Keratinocyte (primary cell): ENCODE measurements around the gene SYT8. TPM values are rescaled to one million over a fixed set of nuclear protein-coding genes. Genes with fewer than 3 reads are reported as not detected.

ENCODE experiments used
- DNase-seq: peaks from one replicate; pipeline ENCODE4 v3.0.0-alpha.2; 2011; ENCODE audit warnings: low read depth, missing footprints, low spot score
- FAIRE-seq: peaks from 2 replicates; lab custom pipeline; 2011; peaks lifted over from hg19 to GRCh38; lab: Jason Lieb, UNC
- H2AFZ ChIP-seq: 2 replicates; pipeline ENCODE4 v1.6.0; 2012; ENCODE audit warnings: low read length, control low read depth, inconsistent platforms; ENCODE audit not compliant: control insufficient read depth
- H3K27ac ChIP-seq: 2 replicates; pipeline ENCODE4 v1.5.1; 2011; ENCODE audit warnings: low read length; ENCODE audit not compliant: control insufficient read depth, insufficient read depth
- H3K27me3 ChIP-seq: 3 replicates; pipeline ENCODE4 v1.6.0; 2011; ENCODE audit warnings: low read length; ENCODE audit not compliant: control insufficient read depth, insufficient read depth; ENCODE audit errors: extremely low read depth
- H3K36me3 ChIP-seq, 2 experiments: 2 replicates in 1 of 2; 3 replicates in 1 of 2; pipeline ENCODE4 v1.5.1; 2011; ENCODE audit warnings: low read length in 2 of 2, mild to moderate bottlenecking in 1 of 2; ENCODE audit not compliant: control insufficient read depth in 2 of 2, insufficient read depth in 2 of 2; ENCODE audit errors: extremely low read depth in 1 of 2
- H3K4me1 ChIP-seq: 3 replicates; pipeline ENCODE4 v1.5.1; 2011; ENCODE audit warnings: low read length; ENCODE audit not compliant: control insufficient read depth, insufficient read depth; ENCODE audit errors: extremely low read depth
- H3K4me2 ChIP-seq: 3 replicates; pipeline ENCODE4 v1.6.0; 2011; ENCODE audit warnings: low read depth, low read length; ENCODE audit not compliant: control insufficient read depth, insufficient read depth; ENCODE audit errors: extremely low read depth
- H3K4me3 ChIP-seq, 3 experiments: fragments of 200-600 bp in 1 of 3; sonication (generic) in 1 of 3; 2 replicates in 2 of 3; 3 replicates in 1 of 3; pipeline ENCODE4 v1.5.1; 2011 to 2016; ENCODE audit warnings: low read length in 3 of 3, mild to moderate bottlenecking in 3 of 3, control low read depth in 2 of 3, inconsistent platforms in 1 of 3, low read depth in 1 of 3, mixed read lengths in 1 of 3, mixed run types in 1 of 3, moderate library complexity in 1 of 3; ENCODE audit not compliant: control insufficient read depth in 2 of 3, insufficient read depth in 2 of 3; ENCODE audit errors: extremely low read depth in 1 of 3
- H3K79me2 ChIP-seq: 2 replicates; pipeline ENCODE4 v1.6.0; 2012; ENCODE audit warnings: low read length; ENCODE audit not compliant: control insufficient read depth, insufficient read depth
- H3K9ac ChIP-seq: 3 replicates; pipeline ENCODE4 v1.6.0; 2011; ENCODE audit warnings: low read length; ENCODE audit not compliant: control insufficient read depth, insufficient read depth; ENCODE audit errors: extremely low read depth
- H3K9me1 ChIP-seq: 3 replicates; pipeline ENCODE4 v1.6.0; 2011; ENCODE audit warnings: low read length; ENCODE audit not compliant: control insufficient read depth, insufficient read depth; ENCODE audit errors: extremely low read depth
- H3K9me3 ChIP-seq: 2 replicates; pipeline ENCODE4 v1.5.1; 2012; ENCODE audit warnings: low read depth, low read length; ENCODE audit not compliant: control insufficient read depth
- H4K20me1 ChIP-seq: 3 replicates; pipeline ENCODE4 v1.6.0; 2011; ENCODE audit warnings: low read length; ENCODE audit not compliant: control insufficient read depth, insufficient read depth; ENCODE audit errors: extremely low read depth
- EZH2 ChIP-seq: IDR thresholded peaks from one replicate; pipeline ENCODE4 v1.6.1; 2012; ENCODE audit warnings: inconsistent platforms, mild to moderate bottlenecking, low read length, moderate library complexity
- dilution Hi-C: fragments of 300-500 bp; cut with MboI; formaldehyde crosslinking; loops from one replicate; pipeline ENCODE4 v1.7.0; 2020; ENCODE audit warnings: low sequenced_read_pairs; ENCODE audit not compliant: extremely low pct_ligation_motif_present
- polyA plus RNA-seq, 5 experiments: library from polyadenylated mRNA; depleted of rRNA in 3 of 5; stranded (reverse) in 3 of 5; stranded (forward) in 1 of 5; unstranded in 1 of 5; fragments of >200 nt; gene quantifications; 1 replicate in 1 of 5; 2 replicates in 3 of 5; 3 replicates in 1 of 5; pipeline versions ENCODE4 v1.2.1 to v1.2.3, GENCODE V29; 2011 to 2012; ENCODE audit warnings: missing spikeins in 2 of 5, low read depth in 1 of 5, low replicate concordance in 1 of 5
- TF ChIP-seq, protein P1 (sequence below), 3 experiments: IDR thresholded peaks in 1 of 3; conservative IDR thresholded peaks in 1 of 3; optimal IDR thresholded peaks in 1 of 3; 2 replicates in 2 of 3; 3 replicates in 1 of 3; pipeline versions ENCODE3 to v1.5.1; 2011; ENCODE audit warnings: low read length in 3 of 3, mild to moderate bottlenecking in 3 of 3, moderate library complexity in 2 of 3, control low read depth in 1 of 3, inconsistent platforms in 1 of 3; ENCODE audit not compliant: insufficient read depth in 2 of 3; ENCODE audit errors: extremely low read depth in 1 of 3

Gene SYT8
- polyA plus RNA-seq, 1 donor (not counting 4 experiments of a cell fraction or from before 2014, with no cell fraction given) = 19.3 TPM

DNA sequence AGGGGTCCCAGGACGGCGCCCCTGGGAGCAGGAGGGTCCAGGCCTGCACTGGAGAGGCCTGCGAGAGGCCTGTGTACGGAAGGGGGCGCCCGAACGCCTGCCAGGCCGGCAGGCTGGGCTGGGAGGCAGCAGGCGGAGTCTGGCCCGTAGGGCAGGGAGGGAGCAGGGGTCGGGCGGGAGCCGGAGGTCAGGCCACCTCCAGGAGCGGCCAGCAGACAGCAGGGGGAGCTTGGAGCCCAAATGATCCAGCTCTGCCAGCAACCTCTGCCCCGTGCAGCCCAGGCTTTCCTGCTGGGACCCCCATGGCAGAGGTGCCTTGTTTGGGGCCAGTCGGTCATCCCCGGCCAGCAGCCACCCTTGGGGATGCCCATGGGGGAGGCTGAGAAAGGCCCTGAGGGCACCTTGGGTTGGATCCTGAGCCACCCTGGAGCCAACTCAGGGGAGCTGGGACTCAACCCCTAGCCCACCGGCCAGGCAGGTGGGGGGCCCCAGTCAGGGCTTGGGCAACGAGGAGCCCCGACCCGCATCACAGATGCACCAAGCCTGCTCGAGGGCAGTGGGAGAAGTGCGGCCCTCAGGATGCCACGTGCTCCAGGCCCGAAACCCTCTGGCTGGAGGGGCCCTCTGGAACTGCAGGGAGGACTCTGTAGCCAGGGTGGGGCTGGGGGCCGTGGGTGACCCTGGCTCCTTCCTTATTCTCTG lies 9.6 kb upstream of the SYT8 start:
- peaks cover 2% of the 10 kb centered on the region for H3K9me1 ChIP-seq
- H3K4me2 ChIP-seq = no peak overlapping the region
- H3K9me3 ChIP-seq = no peaks in the 10 kb centered on the region
- no peak for FAIRE-seq
- TF ChIP-seq, protein P1, sequence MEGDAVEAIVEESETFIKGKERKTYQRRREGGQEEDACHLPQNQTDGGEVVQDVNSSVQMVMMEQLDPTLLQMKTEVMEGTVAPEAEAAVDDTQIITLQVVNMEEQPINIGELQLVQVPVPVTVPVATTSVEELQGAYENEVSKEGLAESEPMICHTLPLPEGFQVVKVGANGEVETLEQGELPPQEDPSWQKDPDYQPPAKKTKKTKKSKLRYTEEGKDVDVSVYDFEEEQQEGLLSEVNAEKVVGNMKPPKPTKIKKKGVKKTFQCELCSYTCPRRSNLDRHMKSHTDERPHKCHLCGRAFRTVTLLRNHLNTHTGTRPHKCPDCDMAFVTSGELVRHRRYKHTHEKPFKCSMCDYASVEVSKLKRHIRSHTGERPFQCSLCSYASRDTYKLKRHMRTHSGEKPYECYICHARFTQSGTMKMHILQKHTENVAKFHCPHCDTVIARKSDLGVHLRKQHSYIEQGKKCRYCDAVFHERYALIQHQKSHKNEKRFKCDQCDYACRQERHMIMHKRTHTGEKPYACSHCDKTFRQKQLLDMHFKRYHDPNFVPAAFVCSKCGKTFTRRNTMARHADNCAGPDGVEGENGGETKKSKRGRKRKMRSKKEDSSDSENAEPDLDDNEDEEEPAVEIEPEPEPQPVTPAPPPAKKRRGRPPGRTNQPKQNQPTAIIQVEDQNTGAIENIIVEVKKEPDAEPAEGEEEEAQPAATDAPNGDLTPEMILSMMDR (optimal IDR thresholded peaks at IDR 0.05 in 1 of 3, IDR thresholded peaks at IDR 0.05 in 1 of 3, conservative IDR thresholded peaks at IDR 0.05 in 1 of 3; ENCODE audit: extremely low read depth in 1 of 3, insufficient read depth in 2 of 3, low read length in 3 of 3) = peak in 2 of 3 experiments; percentile 17 to 64
- no peak for TF ChIP-seq EZH2
- H4K20me1 ChIP-seq = no peaks in the 10 kb centered on the region
- no peak overlapping the region for H3K27ac ChIP-seq
- H3K79me2 ChIP-seq = no peaks in the 10 kb centered on the region
- no peak for DNase-seq
- H3K9ac ChIP-seq = no peak overlapping the region
- no peaks in the 10 kb centered on the region for H3K36me3 ChIP-seq
- dilution Hi-C loops = no loop called here
- peaks cover 54% of the 10 kb centered on the region for H3K4me1 ChIP-seq
- no peak overlapping the region for H2AFZ ChIP-seq
- no peak overlapping the region for H3K4me3 ChIP-seq
- H3K27me3 ChIP-seq = no peaks in the 10 kb centered on the region

DNA sequence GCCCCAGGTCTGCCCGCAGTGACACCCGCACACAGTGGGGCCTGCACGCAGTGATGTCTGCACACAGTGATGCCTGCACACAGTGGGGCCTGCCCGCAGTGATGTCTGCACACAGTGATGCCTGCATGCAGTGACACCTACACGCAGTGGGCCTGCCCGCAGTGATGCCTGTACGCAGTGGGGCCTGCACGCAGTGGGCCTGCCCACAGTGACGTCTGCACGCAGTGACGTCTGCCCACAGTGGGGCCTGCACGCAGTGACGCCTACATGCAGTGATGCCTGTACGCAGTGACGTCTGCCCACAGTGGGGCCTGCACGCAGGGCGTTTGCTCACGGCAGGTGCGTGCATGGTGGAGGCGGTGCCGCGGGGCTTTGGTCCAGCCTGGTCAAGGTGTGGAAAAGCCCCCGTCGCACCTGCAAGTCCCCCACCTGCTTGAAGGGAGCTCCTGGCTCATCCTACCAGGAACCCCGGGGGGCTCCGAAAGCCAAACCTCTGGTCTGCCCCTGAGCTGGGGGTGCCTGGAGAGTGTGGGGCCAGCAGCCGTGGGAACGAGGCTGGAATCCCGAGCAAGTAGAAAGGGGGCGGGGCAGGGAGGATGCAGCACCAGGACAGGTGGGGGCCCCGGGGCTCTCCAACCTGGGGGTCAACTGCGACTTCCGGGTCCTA lies 8.9 kb upstream of the SYT8 start:
- Histone ChIP-seq H3K36me3 (no peaks in the 10 kb centered on the region), H3K9me1 (peaks cover 2% of the 10 kb centered on the region), H2AFZ (no peak overlapping the region), H3K4me1 (peaks cover 54% of the 10 kb centered on the region), H3K27ac (no peak overlapping the region), H3K4me3 (no peak overlapping the region), H4K20me1 (no peaks in the 10 kb centered on the region), H3K9me3 (no peaks in the 10 kb centered on the region), H3K4me2 (no peak overlapping the region), H3K27me3 (no peaks in the 10 kb centered on the region), H3K79me2 (no peaks in the 10 kb centered on the region), H3K9ac (no peak overlapping the region)
- dilution Hi-C loops = no loop called here
- no peak for DNase-seq
- no peak for FAIRE-seq
- TF ChIP-seq, protein P1 (optimal IDR thresholded peaks at IDR 0.05 in 1 of 3, IDR thresholded peaks at IDR 0.05 in 1 of 3, conservative IDR thresholded peaks at IDR 0.05 in 1 of 3; ENCODE audit: extremely low read depth in 1 of 3, insufficient read depth in 2 of 3, low read length in 3 of 3) = no peak
- no peak for TF ChIP-seq EZH2
